Measurements from ENCODE around the gene STRIP2.
"Not testable (repeated sequence)": the region's sequence is repeated elsewhere in the genome, so short reads cannot be mapped to it uniquely, and the experiment has no call there.

The STRIP2 gene

GRCh38 chr7:129435414-129435829 is 1.2 kb downstream of the STRIP2 start:
- H3K9ac ChIP-seq (ENCODE audit: low read depth, low read length): peak overlapping the region; percentile 88
- no peaks in the 10 kb centered on the region for H3K9me3 ChIP-seq (ENCODE audit: control insufficient read depth, insufficient read depth, low read length)
- H3K4me1 ChIP-seq (ENCODE audit: insufficient read depth, low read length): peaks cover 6% of the 10 kb centered on the region; the same call in 1 of the 2 replicates
- peaks cover under 1% of the 10 kb centered on the region; the same call in 1 of the 2 replicates for H3K36me3 ChIP-seq (ENCODE audit: insufficient read depth, low read length)

- Histone ChIP-seq H3K9me3 (ENCODE audit: control insufficient read depth, insufficient read depth, low read length) (no peaks in the 10 kb centered on the region), H3K36me3 (ENCODE audit: insufficient read depth, low read length) (peaks cover 2% of the 10 kb centered on the region; the same call in 1 of the 2 replicates), H3K4me1 (ENCODE audit: insufficient read depth, low read length) (peaks cover 6% of the 10 kb centered on the region; the same call in 1 of the 2 replicates), H3K9ac (ENCODE audit: low read depth, low read length) (no peak overlapping the region)
These were observed 2.2 kb downstream of the STRIP2 start for GRCh38 chr7:129436335-129436923.

GRCh38 chr7:129437190-129437589 is 3.0 kb downstream of the STRIP2 start:
- peaks cover 2% of the 10 kb centered on the region; the same call in 1 of the 2 replicates for H3K36me3 ChIP-seq (ENCODE audit: insufficient read depth, low read length)
- peaks cover 6% of the 10 kb centered on the region; the same call in 1 of the 2 replicates for H3K4me1 ChIP-seq (ENCODE audit: insufficient read depth, low read length)
- no peaks in the 10 kb centered on the region for H3K9me3 ChIP-seq (ENCODE audit: control insufficient read depth, insufficient read depth, low read length)
- no peak overlapping the region for H3K9ac ChIP-seq (ENCODE audit: low read depth, low read length)

- Histone ChIP-seq H3K4me1 (ENCODE audit: insufficient read depth, low read length) (no peaks in the 10 kb centered on the region), H3K9me3 (ENCODE audit: control insufficient read depth, insufficient read depth, low read length) (no peaks in the 10 kb centered on the region), H3K36me3 (ENCODE audit: insufficient read depth, low read length) (peaks cover 2% of the 10 kb centered on the region; the same call in 1 of the 2 replicates), H3K9ac (ENCODE audit: low read depth, low read length) (no peak overlapping the region)
These were observed 4.1 kb downstream of the STRIP2 start for GRCh38 chr7:129438281-129438838.

GRCh38 chr7:129438839-129439651 is 4.8 kb downstream of the STRIP2 start:
- Histone ChIP-seq H3K36me3 (ENCODE audit: insufficient read depth, low read length) (peaks cover 2% of the 10 kb centered on the region; the same call in 1 of the 2 replicates), H3K9me3 (ENCODE audit: control insufficient read depth, insufficient read depth, low read length) (no peaks in the 10 kb centered on the region), H3K9ac (ENCODE audit: low read depth, low read length) (no peak overlapping the region), H3K4me1 (ENCODE audit: insufficient read depth, low read length) (no peaks in the 10 kb centered on the region)

GRCh38 chr7:129439963-129440625 is 5.9 kb downstream of the STRIP2 start:
- peaks cover 2% of the 10 kb centered on the region; the same call in 1 of the 2 replicates for H3K36me3 ChIP-seq (ENCODE audit: insufficient read depth, low read length)
- no peaks in the 10 kb centered on the region for H3K9me3 ChIP-seq (ENCODE audit: control insufficient read depth, insufficient read depth, low read length)
- no peaks in the 10 kb centered on the region for H3K4me1 ChIP-seq (ENCODE audit: insufficient read depth, low read length)
- H3K9ac ChIP-seq (ENCODE audit: low read depth, low read length): no peak overlapping the region

GRCh38 chr7:129443612-129444011 is 9.4 kb downstream of the STRIP2 start:
- H3K36me3 ChIP-seq (ENCODE audit: insufficient read depth, low read length): peaks cover 2% of the 10 kb centered on the region; the same call in 1 of the 2 replicates

GRCh38 chr7:129444776-129445175 is 10.5 kb downstream of the STRIP2 start:
- not testable (repeated sequence) for H3K9ac ChIP-seq (ENCODE audit: low read depth, low read length); H3K4me1 ChIP-seq (ENCODE audit: insufficient read depth, low read length); H3K9me3 ChIP-seq (ENCODE audit: control insufficient read depth, insufficient read depth, low read length); H3K36me3 ChIP-seq (ENCODE audit: insufficient read depth, low read length)

More at GRCh38 chr7:129443612-129444011, 9.4 kb downstream of the STRIP2 start:
- H3K9me3 ChIP-seq (ENCODE audit: control insufficient read depth, insufficient read depth, low read length): 0 out of 2 replicates have a peak, but pooled peaks cover 2% of the 10 kb centered on the region
- H3K9ac ChIP-seq (ENCODE audit: low read depth, low read length): no peak overlapping the region
- H3K4me1 ChIP-seq (ENCODE audit: insufficient read depth, low read length): no peaks in the 10 kb centered on the region

GRCh38 chr7:129446925-129447324 is 12.7 kb downstream of the STRIP2 start:
- H3K4me1 ChIP-seq (ENCODE audit: insufficient read depth, low read length); H3K9me3 ChIP-seq (ENCODE audit: control insufficient read depth, insufficient read depth, low read length); H3K36me3 ChIP-seq (ENCODE audit: insufficient read depth, low read length); H3K9ac ChIP-seq (ENCODE audit: low read depth, low read length): not testable (repeated sequence)

GRCh38 chr7:129447445-129447844 is 13.2 kb downstream of the STRIP2 start:
- H3K36me3 ChIP-seq (ENCODE audit: insufficient read depth, low read length); H3K4me1 ChIP-seq (ENCODE audit: insufficient read depth, low read length); H3K9ac ChIP-seq (ENCODE audit: low read depth, low read length); H3K9me3 ChIP-seq (ENCODE audit: control insufficient read depth, insufficient read depth, low read length): not testable (repeated sequence)

GRCh38 chr7:129448608-129449007 is 14.4 kb downstream of the STRIP2 start:
- H3K9ac ChIP-seq (ENCODE audit: low read depth, low read length); H3K36me3 ChIP-seq (ENCODE audit: insufficient read depth, low read length); H3K4me1 ChIP-seq (ENCODE audit: insufficient read depth, low read length); H3K9me3 ChIP-seq (ENCODE audit: control insufficient read depth, insufficient read depth, low read length): not testable (repeated sequence)

GRCh38 chr7:129450295-129450694 is 16.1 kb downstream of the STRIP2 start:
- 0 out of 2 replicates have a peak, but pooled peaks cover 5% of the 10 kb centered on the region for H3K4me1 ChIP-seq (ENCODE audit: insufficient read depth, low read length)
- 0 out of 2 replicates have a peak, but pooled peaks cover 2% of the 10 kb centered on the region for H3K9me3 ChIP-seq (ENCODE audit: control insufficient read depth, insufficient read depth, low read length)
- no peak overlapping the region for H3K9ac ChIP-seq (ENCODE audit: low read depth, low read length)
- H3K36me3 ChIP-seq (ENCODE audit: insufficient read depth, low read length): 0 out of 2 replicates have a peak, but pooled peaks cover 5% of the 10 kb centered on the region

GRCh38 chr7:129452589-129453231 is 18.5 kb downstream of the STRIP2 start:
- Histone ChIP-seq H3K36me3 (ENCODE audit: insufficient read depth, low read length) (0 out of 2 replicates have a peak, but pooled peaks cover 5% of the 10 kb centered on the region), H3K4me1 (ENCODE audit: insufficient read depth, low read length) (0 out of 2 replicates have a peak, but pooled peaks cover 5% of the 10 kb centered on the region), H3K9ac (ENCODE audit: low read depth, low read length) (no peak overlapping the region), H3K9me3 (ENCODE audit: control insufficient read depth, insufficient read depth, low read length) (0 out of 2 replicates have a peak, but pooled peaks cover 2% of the 10 kb centered on the region)
